HepG2 (cell line): ENCODE data around the gene NEDD4L. TPM values are rescaled to one million over a fixed set of nuclear protein-coding genes. Genes with fewer than 3 reads are reported as not detected.

ENCODE experiments used
- CBX2 ChIP-seq, 2 experiments: fragments of 200-600 bp in 1 of 2; sonication (generic); formaldehyde crosslinking in 1 of 2; IDR thresholded peaks; 2 replicates each; pipeline versions ENCODE4 v1.7.0 to v1.8.1; 2018 to 2022; ENCODE audit warnings: low read depth in 2 of 2, low read length in 1 of 2, mild to moderate bottlenecking in 1 of 2, missing genetic modification reagents in 1 of 2
- CEBPB ChIP-seq: IDR thresholded peaks from 2 replicates; pipeline ENCODE4 v1.6.1; 2011; ENCODE audit warnings: low read depth, low read length, improper control_type of control experiment, borderline replicate concordance
- HNF1B ChIP-seq: sonication (generic); formaldehyde crosslinking; IDR thresholded peaks from 2 replicates; pipeline ENCODE4 v1.5.1; 2020; ENCODE audit warnings: mild to moderate bottlenecking, moderate library complexity, missing genetic modification reagents
- JDP2 ChIP-seq: sonication (generic); formaldehyde crosslinking; IDR thresholded peaks from 2 replicates; pipeline ENCODE4 v1.8.1; 2022; ENCODE audit warnings: missing genetic modification reagents, borderline replicate concordance
- JUN ChIP-seq: sonication (generic); formaldehyde crosslinking; IDR thresholded peaks from 2 replicates; pipeline ENCODE4 v1.4.0; 2020; ENCODE audit warnings: mild to moderate bottlenecking, missing genetic modification reagents
- KDM1A ChIP-seq: IDR thresholded peaks from 2 replicates; pipeline ENCODE4 v1.6.1; 2016; ENCODE audit warnings: missing compliant biosample characterization
- MAFG ChIP-seq: sonication (generic); formaldehyde crosslinking; IDR thresholded peaks from 2 replicates; pipeline ENCODE4 v1.5.1; 2020; ENCODE audit warnings: mild to moderate bottlenecking, missing genetic modification reagents
- SAP130 ChIP-seq: IDR thresholded peaks from 2 replicates; pipeline ENCODE4 v1.6.1; 2016; ENCODE audit warnings: low read depth
- SIX4 ChIP-seq: sonication (generic); formaldehyde crosslinking; IDR thresholded peaks from 2 replicates; pipeline ENCODE4 v1.4.0; 2020; ENCODE audit warnings: missing genetic modification reagents
- SOX6 ChIP-seq, 2 experiments: fragments of 450-650 bp in 1 of 2; sonication (generic) in 1 of 2; formaldehyde crosslinking in 1 of 2; IDR thresholded peaks; 2 replicates each; pipeline versions ENCODE4 v1.4.0 to v1.6.1; 2017 to 2020; ENCODE audit warnings: antibody characterized with exemption in 1 of 2, mild to moderate bottlenecking in 1 of 2, missing genetic modification reagents in 1 of 2
- ZBTB38 ChIP-seq: sonication (generic); formaldehyde crosslinking; IDR thresholded peaks from 2 replicates; pipeline ENCODE4 v1.5.1; 2020; ENCODE audit warnings: mild to moderate bottlenecking, missing genetic modification reagents
- ZBTB39 ChIP-seq: sonication (generic); formaldehyde crosslinking; IDR thresholded peaks from 2 replicates; pipeline ENCODE4 v1.5.0; 2020; ENCODE audit warnings: missing genetic modification reagents
- ZNF253 ChIP-seq: sonication (generic); formaldehyde crosslinking; IDR thresholded peaks from 2 replicates; pipeline ENCODE4 v1.8.0; 2022; ENCODE audit warnings: mild to moderate bottlenecking, missing genetic modification reagents, borderline replicate concordance
- ZNF263 ChIP-seq: sonication (generic); formaldehyde crosslinking; IDR thresholded peaks from 2 replicates; pipeline ENCODE4 v1.4.0; 2020; ENCODE audit warnings: missing genetic modification reagents
- ZNF609 ChIP-seq: sonication (generic); formaldehyde crosslinking; IDR thresholded peaks from 2 replicates; pipeline ENCODE4 v1.4.0; 2020; ENCODE audit warnings: mild to moderate bottlenecking, missing genetic modification reagents, borderline replicate concordance
- ZNF614 ChIP-seq: IDR thresholded peaks from 2 replicates; pipeline ENCODE4 v1.6.1; 2018; ENCODE audit warnings: missing biosample characterization, missing genetic modification reagents, inconsistent platforms, borderline replicate concordance
- ZNF740 ChIP-seq: sonication (generic); formaldehyde crosslinking; IDR thresholded peaks from 2 replicates; pipeline ENCODE4 v1.4.0; 2020; ENCODE audit warnings: missing genetic modification reagents
- polyA plus RNA-seq, 8 experiments: library from polyadenylated mRNA; depleted of rRNA in 3 of 8; stranded (reverse) in 7 of 8; unstranded in 1 of 8; fragments of >200 nt; fragmentation: Illumina TruSeq in 4 of 8; extraction: Trizol in 4 of 8; gene quantifications; 2 replicates each; pipeline versions ENCODE4 v1.2.1 to v1.2.3, GENCODE V29; 2011 to 2016; ENCODE audit warnings: low read depth in 4 of 8, missing spikeins in 1 of 8, mixed read lengths in 1 of 8; ENCODE audit not compliant: insufficient read depth in 1 of 8
- total RNA-seq, 5 experiments: library from RNA; depleted of rRNA; stranded (reverse); fragments of >200 nt; fragmentation: Illumina TruSeq; extraction: Trizol; gene quantifications; 2 replicates each; pipeline ENCODE4 v1.2.3, GENCODE V29; 2016; ENCODE audit warnings: low read depth in 1 of 5

The NEDD4L gene
- total and polyA plus RNA-seq, 2 of the 13 experiments (the other 11 are each of a cell fraction or from before 2014, with no cell fraction given): 168 to 390 TPM

- TF ChIP-seq ZNF740 (CRISPR knock-in tag) (no peak), ZNF253 (CRISPR knock-in tag) (no peak), CEBPB (peak; percentile 90), ZNF609 (CRISPR knock-in tag) (peak; percentile 98), HNF1B (CRISPR knock-in tag) (peak; percentile 51; the same call in 1 of the 2 replicates), SAP130 (peak; percentile 83), CBX2 (IDR thresholded peaks at IDR 0.05; ENCODE audit: low read depth, low read length) (no peak), CBX2 (CRISPR knock-in tag; IDR thresholded peaks at IDR 0.05; ENCODE audit: low read depth) (no peak), SOX6 (IDR thresholded peaks at IDR 0.05) (peak; percentile 94; the same call in 1 of the 2 replicates), SOX6 (CRISPR knock-in tag; IDR thresholded peaks at IDR 0.05) (peak; percentile 100), JUN (CRISPR knock-in tag) (peak; percentile 91), SIX4 (CRISPR knock-in tag) (peak; percentile 96), JDP2 (no peak), ZNF614 (CRISPR knock-in tag) (no peak; the same call in none of the 2 replicates), MAFG (CRISPR knock-in tag) (no peak), KDM1A (CRISPR knock-in tag) (peak; percentile 87), ZNF263 (CRISPR knock-in tag) (no peak), ZBTB39 (CRISPR knock-in tag) (peak; percentile 89; the same call in 1 of the 2 replicates), ZBTB38 (CRISPR knock-in tag) (no peak)
Observed at GRCh38 chr18:58013241-58014211, 30.5 kb upstream of the NEDD4L start (continued).
